PC-3 (cell line): ENCODE measurements around the gene KIF17.

Source experiments
- EZH2 ChIP-seq: fragments of 300-600 bp; sonication (generic); IDR thresholded peaks from one replicate; pipeline ENCODE4 v1.6.1; 2017; ENCODE audit warnings: antibody characterized with exemption, mild to moderate bottlenecking, low read length; ENCODE audit not compliant: unreplicated experiment
- EZH2phosphoT487 ChIP-seq: fragments of 300-600 bp; sonication (generic); IDR thresholded peaks from 2 replicates; pipeline ENCODE4 v1.6.1; 2018; ENCODE audit warnings: mild to moderate bottlenecking, antibody characterized with exemption, low read length, borderline replicate concordance
- TF ChIP-seq, protein P1 (sequence below): fragments of 300-600 bp; sonication (generic); conservative IDR thresholded peaks from 2 replicates; pipeline ENCODE4 v1.5.1; 2017; ENCODE audit warnings: antibody characterized with exemption, low read depth, mild to moderate bottlenecking, low read length

DNA sequence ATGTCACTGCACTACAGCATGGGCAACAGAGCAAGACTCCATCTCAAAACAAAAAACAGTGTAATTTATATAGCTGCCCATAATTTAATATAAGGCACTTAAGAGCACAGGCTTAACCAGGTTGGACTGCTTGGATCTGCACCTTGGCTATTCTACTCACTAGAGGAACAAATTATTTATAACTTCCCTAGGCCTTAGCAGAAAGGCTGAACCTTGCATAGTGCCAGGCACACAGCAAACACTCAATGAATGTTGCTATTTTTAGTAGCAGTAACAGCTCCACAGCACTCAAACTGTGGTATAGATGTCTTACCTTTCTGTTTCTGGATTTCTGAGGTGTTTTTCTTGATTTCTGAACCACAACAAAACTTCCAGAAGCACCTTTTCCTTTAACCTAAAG is 49.5 kb upstream of the KIF17 start:
- TF ChIP-seq, protein P1, sequence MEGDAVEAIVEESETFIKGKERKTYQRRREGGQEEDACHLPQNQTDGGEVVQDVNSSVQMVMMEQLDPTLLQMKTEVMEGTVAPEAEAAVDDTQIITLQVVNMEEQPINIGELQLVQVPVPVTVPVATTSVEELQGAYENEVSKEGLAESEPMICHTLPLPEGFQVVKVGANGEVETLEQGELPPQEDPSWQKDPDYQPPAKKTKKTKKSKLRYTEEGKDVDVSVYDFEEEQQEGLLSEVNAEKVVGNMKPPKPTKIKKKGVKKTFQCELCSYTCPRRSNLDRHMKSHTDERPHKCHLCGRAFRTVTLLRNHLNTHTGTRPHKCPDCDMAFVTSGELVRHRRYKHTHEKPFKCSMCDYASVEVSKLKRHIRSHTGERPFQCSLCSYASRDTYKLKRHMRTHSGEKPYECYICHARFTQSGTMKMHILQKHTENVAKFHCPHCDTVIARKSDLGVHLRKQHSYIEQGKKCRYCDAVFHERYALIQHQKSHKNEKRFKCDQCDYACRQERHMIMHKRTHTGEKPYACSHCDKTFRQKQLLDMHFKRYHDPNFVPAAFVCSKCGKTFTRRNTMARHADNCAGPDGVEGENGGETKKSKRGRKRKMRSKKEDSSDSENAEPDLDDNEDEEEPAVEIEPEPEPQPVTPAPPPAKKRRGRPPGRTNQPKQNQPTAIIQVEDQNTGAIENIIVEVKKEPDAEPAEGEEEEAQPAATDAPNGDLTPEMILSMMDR, result no peak
- TF ChIP-seq EZH2, result no peak
- no peak for TF ChIP-seq EZH2phosphoT487
